H54 (cell line): ENCODE data around the gene TUT7.
A peak's percentile ranks its signal among the peaks of the same experiment; 100 is the strongest.
"Not testable (repeated sequence)": the region's sequence is repeated elsewhere in the genome, so short reads cannot be mapped to it uniquely, and the experiment has no call there.

Source experiments
- DNase-seq: peaks from one replicate; pipeline ENCODE4 v3.0.0; 2011; ENCODE audit warnings: low spot score, mixed read lengths; ENCODE audit not compliant: insufficient read length
- FAIRE-seq: peaks from 3 replicates; lab custom pipeline; 2011; peaks lifted over from hg19 to GRCh38; lab: Jason Lieb, UNC
- POLR2A ChIP-seq: IDR thresholded peaks from 2 replicates; pipeline ENCODE4 v1.6.1; 2011; ENCODE audit warnings: low read depth, mild to moderate bottlenecking, low read length

The TUT7 gene

GRCh38 chr9:86301686-86302085, 52.5 kb downstream of the TUT7 start:
- TF ChIP-seq POLR2A: no peak
- DNase-seq: no peak
- no peak for FAIRE-seq

DNA sequence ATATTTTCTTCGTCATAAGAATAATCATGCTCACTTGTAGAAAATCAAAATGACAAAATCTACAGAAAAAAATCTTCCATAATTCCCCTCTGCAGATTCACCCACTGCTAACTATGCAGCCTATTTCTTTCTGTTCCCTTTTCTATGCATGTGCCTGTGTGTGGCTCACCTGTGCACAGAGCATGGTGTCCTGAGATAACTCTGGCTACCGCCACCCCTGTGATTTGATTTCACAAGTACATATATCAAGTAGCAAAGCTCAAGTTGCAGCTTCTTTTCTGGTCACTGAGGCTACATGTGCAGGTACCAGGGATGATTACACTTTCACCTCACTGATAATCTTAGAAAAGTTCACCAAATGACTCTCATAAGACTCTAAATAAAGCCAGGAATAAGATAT, 53.5 kb downstream of the TUT7 start:
- no peak for DNase-seq
- FAIRE-seq: peak; percentile 36
- TF ChIP-seq POLR2A: no peak

GRCh38 chr9:86298873-86299272, 55.3 kb downstream of the TUT7 start:
- no peak for TF ChIP-seq POLR2A
- no peak for DNase-seq
- FAIRE-seq: no peak

GRCh38 chr9:86290341-86290740, 63.9 kb downstream of the TUT7 start:
- FAIRE-seq: peak; percentile 79
- not testable (repeated sequence) for DNase-seq

- no peak for TF ChIP-seq POLR2A
- DNase-seq (no peak), FAIRE-seq (peak; percentile 33)
Measured at GRCh38 chr9:86288499-86289198, 65.6 kb downstream of the TUT7 start.

GRCh38 chr9:86287013-86287412, 67.2 kb downstream of the TUT7 start:
- peak; percentile 74 for FAIRE-seq
- DNase-seq: no peak
- no peak for TF ChIP-seq POLR2A

DNA sequence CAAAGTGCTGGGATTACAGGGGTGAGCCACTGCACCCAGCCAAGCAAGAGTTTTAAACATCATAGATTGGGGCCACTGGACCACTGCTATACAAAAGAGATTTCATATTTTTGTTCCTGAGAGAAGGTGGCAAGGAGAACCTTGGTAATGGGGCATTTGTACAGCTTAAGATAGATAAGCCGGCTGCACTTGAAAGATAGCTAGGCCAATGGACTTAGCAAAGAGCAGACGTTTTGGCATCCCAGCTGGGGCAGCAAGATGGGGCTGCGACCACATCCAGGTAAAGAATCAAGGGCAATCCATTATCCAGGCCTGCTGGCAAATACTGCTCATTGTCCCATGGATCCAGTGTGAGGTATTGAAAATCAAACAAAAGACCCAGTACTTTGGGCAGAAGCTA, 67.9 kb downstream of the TUT7 start:
- DNase-seq: no peak
- no peak for TF ChIP-seq POLR2A
- no peak for FAIRE-seq

- TF ChIP-seq POLR2A: no peak
- DNase-seq (no peak), FAIRE-seq (no peak)
Measured at GRCh38 chr9:86285261-86285660, 68.9 kb downstream of the TUT7 start.

DNA sequence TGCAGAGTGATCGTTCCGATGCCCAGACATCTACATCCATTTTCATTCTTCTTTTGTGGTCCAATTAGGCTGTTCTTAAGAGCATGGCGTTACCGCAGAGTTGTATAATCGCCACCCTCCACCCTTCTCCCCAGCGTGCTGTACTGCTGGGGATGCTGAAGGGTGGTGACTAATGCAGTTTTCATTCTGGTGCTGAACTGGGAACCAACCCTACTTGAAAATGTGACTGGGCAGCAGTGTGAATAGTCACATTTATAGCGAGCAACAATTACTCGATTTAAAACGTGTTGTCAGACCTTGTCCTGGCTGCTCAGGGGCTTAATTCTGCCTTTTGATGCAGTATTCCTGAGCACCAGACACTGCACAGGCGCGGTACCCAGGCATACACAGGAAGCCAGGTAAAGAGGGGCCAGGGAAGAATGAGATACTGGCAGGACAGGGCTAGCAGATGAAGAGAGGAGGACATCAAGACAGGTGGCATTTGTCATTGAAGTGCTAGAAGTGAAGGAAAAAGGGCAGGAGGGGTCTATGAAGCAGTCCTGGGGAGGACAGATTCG, 71.2 kb downstream of the TUT7 start:
- TF ChIP-seq POLR2A: 0 out of 2 replicates have a peak, but pooled peaks have one; percentile 19
- DNase-seq (peak; percentile 75), FAIRE-seq (peak; percentile 95)

- FAIRE-seq (no peak), DNase-seq (peak; percentile 92)
- peak; percentile 88; the same call in 1 of the 2 replicates for TF ChIP-seq POLR2A
Measured at GRCh38 chr9:86282077-86282978, 71.9 kb downstream of the TUT7 start, which contains the start of gene ISCA1. TSS of gene ISCA1 (minus strand) at chr9:86282538. CDS start at chr9:86282458, 80 bp downstream.

- TF ChIP-seq POLR2A: no peak
- FAIRE-seq: no peak
- DNase-seq: no peak
Measured at GRCh38 chr9:86281593-86282076, 72.6 kb downstream of the TUT7 start.

- DNase-seq (no peak), FAIRE-seq (no peak)
- TF ChIP-seq POLR2A: no peak
Measured at GRCh38 chr9:86280580-86280979, 73.6 kb downstream of the TUT7 start.

GRCh38 chr9:86279839-86280238, 74.4 kb downstream of the TUT7 start:
- DNase-seq (no peak), FAIRE-seq (no peak)
- TF ChIP-seq POLR2A: no peak

- FAIRE-seq: no peak
- TF ChIP-seq POLR2A: no peak
- DNase-seq: no peak
Measured at GRCh38 chr9:86277072-86277471, 77.1 kb downstream of the TUT7 start.
